Measurements from ENCODE around the gene MANF. TPM values are rescaled to one million over a fixed set of nuclear protein-coding genes. Genes with fewer than 3 reads are reported as not detected.

MANF gene
- total RNA-seq, 1 experiment from 2014 or later = 176 TPM

DNA sequence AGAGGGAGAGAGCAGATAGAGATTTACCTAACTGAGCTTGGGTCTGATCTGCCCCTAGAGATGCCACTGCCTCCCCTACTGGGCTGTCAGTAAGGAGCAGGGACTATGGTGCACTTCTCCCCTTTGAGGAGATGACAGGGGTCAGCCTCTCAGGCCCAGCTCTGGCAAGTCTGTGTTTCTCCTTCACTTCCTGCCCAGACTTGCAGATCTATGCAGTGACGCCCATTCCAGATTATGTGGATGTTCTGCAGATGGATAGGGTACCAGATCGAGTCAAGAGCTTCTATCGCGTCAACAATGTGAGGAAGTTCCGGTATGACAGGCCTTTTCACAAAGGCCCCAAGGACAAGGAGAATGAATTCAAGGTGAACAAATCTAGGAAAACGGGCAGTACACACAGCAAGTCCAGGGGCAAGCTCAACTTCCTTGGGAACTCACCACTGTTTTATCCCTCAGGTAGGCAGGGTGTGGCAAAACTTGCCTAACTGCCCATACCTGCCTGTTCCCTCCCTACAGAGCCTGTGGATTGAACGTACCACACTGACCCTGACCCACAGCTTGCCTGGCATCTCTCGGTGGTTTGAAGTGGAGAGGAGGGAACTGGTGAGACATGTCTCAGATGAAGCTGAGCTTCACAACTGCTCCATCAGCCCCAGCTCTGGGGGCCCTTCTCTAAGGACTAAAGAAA, 29.1 kb upstream of the MANF start:
- TF ChIP-seq, protein P1, sequence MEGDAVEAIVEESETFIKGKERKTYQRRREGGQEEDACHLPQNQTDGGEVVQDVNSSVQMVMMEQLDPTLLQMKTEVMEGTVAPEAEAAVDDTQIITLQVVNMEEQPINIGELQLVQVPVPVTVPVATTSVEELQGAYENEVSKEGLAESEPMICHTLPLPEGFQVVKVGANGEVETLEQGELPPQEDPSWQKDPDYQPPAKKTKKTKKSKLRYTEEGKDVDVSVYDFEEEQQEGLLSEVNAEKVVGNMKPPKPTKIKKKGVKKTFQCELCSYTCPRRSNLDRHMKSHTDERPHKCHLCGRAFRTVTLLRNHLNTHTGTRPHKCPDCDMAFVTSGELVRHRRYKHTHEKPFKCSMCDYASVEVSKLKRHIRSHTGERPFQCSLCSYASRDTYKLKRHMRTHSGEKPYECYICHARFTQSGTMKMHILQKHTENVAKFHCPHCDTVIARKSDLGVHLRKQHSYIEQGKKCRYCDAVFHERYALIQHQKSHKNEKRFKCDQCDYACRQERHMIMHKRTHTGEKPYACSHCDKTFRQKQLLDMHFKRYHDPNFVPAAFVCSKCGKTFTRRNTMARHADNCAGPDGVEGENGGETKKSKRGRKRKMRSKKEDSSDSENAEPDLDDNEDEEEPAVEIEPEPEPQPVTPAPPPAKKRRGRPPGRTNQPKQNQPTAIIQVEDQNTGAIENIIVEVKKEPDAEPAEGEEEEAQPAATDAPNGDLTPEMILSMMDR (IDR thresholded peaks at IDR 0.05; ENCODE audit: unreplicated experiment) = no peak
- H3K27ac Mint-ChIP-seq (ENCODE audit: unreplicated experiment) = no peak overlapping the region
- H3K27me3 Mint-ChIP-seq (ENCODE audit: unreplicated experiment) = no peaks in the 10 kb centered on the region
- CTCF ChIA-PET = interaction anchor here (1.2 to 1.3 kb wide), 2 partner anchors 14 to 45 kb away, joined by 3 to 4 read pairs; no protein-coding TSS in a partner anchor
- H3K9me3 Mint-ChIP-seq (ENCODE audit: low read depth, unreplicated experiment) = no peaks in the 10 kb centered on the region
- peaks cover 11% of the 10 kb centered on the region for H3K4me1 Mint-ChIP-seq (ENCODE audit: low read depth, unreplicated experiment)
- DNase-seq = peak; percentile 33
- H3K36me3 Mint-ChIP-seq (ENCODE audit: insufficient read depth, unreplicated experiment) = no peaks in the 10 kb centered on the region
- BruUV-seq (replicated peaks) = no TSS peak
- intact Hi-C loops (cut with micrococcal nuclease; ENCODE audit: unreplicated experiment) = no loop called here
- no peak overlapping the region for H3K4me3 Mint-ChIP-seq (ENCODE audit: low read depth, unreplicated experiment)

DNA sequence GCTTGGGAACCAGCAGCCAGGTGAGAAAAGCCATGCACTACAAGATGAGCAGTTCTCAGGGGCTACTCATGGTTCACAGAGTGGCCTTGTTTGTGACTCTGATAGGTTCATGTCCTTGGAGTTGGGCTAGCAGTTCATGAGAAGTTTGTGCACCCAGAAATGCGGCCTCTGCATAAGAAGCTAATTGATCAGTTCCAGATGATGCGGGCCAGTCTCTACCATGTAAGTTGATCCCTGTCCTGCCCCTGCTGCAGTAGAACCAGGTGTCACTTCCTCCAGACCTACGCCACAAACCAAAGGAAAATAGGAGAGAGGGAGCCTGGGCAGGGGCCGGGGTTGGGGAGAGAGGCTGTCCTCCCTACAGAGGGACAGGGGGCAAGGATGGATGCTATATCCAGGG, 27.2 kb upstream of the MANF start:
- Mint-ChIP-seq H3K9me3 (ENCODE audit: low read depth, unreplicated experiment) (no peaks in the 10 kb centered on the region), H3K27ac (ENCODE audit: unreplicated experiment) (no peak overlapping the region), H3K4me3 (ENCODE audit: low read depth, unreplicated experiment) (no peak overlapping the region), H3K4me1 (ENCODE audit: low read depth, unreplicated experiment) (peaks cover 11% of the 10 kb centered on the region), H3K36me3 (ENCODE audit: insufficient read depth, unreplicated experiment) (no peaks in the 10 kb centered on the region), H3K27me3 (ENCODE audit: unreplicated experiment) (no peaks in the 10 kb centered on the region)
- intact Hi-C loops (cut with micrococcal nuclease; ENCODE audit: unreplicated experiment) = no loop called here
- DNase-seq = no peak
- TF ChIP-seq, protein P1 (IDR thresholded peaks at IDR 0.05; ENCODE audit: unreplicated experiment) = no peak
- BruUV-seq (replicated peaks) = no TSS peak
- CTCF ChIA-PET = no interaction called here

DNA sequence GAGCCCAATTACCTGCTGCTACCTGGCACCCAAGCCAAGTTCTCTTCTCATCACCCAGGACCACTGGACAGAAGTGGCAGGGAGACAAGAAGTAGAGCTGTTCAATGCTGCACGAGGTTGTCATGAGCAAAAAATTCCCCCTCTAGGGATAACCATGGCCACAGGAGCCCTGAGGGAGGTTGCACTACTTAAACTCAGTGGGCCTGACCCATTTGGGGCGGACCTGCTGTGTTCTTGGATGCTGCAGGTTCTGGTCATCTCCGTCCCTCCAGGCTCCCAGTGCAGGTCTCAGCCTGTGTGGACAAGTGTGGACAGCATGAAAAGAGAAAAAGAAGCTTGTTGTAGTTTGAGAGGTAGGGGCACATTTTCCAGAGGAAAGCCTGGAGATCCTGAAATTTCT, 26.1 kb upstream of the MANF start:
- no TSS peak for BruUV-seq (replicated peaks)
- CTCF ChIA-PET = interaction anchor here (1.1 to 1.3 kb wide), 2 partner anchors 13 to 18 kb away, joined by 3 read pairs; no protein-coding TSS in a partner anchor
- TF ChIP-seq, protein P1 (IDR thresholded peaks at IDR 0.05; ENCODE audit: unreplicated experiment) = no peak

DNA sequence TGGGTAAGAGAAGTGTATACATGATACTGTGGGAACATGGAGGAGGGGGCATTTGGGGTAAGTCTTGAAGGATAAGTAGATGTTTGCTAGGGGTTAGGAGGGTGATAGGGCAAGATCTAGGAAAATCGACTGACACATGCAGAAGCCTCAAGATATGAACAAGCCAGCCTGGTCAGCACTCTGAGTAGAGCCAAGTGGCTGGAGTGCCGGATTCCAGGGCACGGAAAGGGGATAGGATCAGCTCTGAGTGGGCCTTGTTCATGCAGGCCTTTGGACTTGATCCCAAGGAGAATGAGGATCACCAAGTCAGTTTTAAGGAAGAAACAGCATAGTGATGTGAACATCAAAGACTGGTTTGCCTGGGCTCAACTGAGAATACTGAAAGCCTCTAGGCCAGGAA, 24.3 kb upstream of the MANF start:
- Mint-ChIP-seq H3K27me3 (ENCODE audit: unreplicated experiment) (peaks cover 5% of the 10 kb centered on the region), H3K27ac (ENCODE audit: unreplicated experiment) (no peak overlapping the region), H3K9me3 (ENCODE audit: low read depth, unreplicated experiment) (no peaks in the 10 kb centered on the region), H3K4me1 (ENCODE audit: low read depth, unreplicated experiment) (peaks cover 9% of the 10 kb centered on the region), H3K4me3 (ENCODE audit: low read depth, unreplicated experiment) (no peak overlapping the region), H3K36me3 (ENCODE audit: insufficient read depth, unreplicated experiment) (no peaks in the 10 kb centered on the region)
- CTCF ChIA-PET = interaction anchor here (0.6 kb wide), 1 partner anchor 686 kb away, joined by 4 read pairs; the partner anchor contains the start of gene DOCK3
- BruUV-seq (replicated peaks) = no TSS peak
- TF ChIP-seq, protein P1 (IDR thresholded peaks at IDR 0.05; ENCODE audit: unreplicated experiment) = no peak
- no peak for DNase-seq
- intact Hi-C loops (cut with micrococcal nuclease; ENCODE audit: unreplicated experiment) = no loop called here

More for the DNA sequence above, 26.1 kb upstream of the MANF start:
- Mint-ChIP-seq H3K27me3 (ENCODE audit: unreplicated experiment) (no peaks in the 10 kb centered on the region), H3K36me3 (ENCODE audit: insufficient read depth, unreplicated experiment) (no peaks in the 10 kb centered on the region), H3K4me3 (ENCODE audit: low read depth, unreplicated experiment) (no peak overlapping the region), H3K4me1 (ENCODE audit: low read depth, unreplicated experiment) (peaks cover 11% of the 10 kb centered on the region), H3K9me3 (ENCODE audit: low read depth, unreplicated experiment) (no peaks in the 10 kb centered on the region), H3K27ac (ENCODE audit: unreplicated experiment) (no peak overlapping the region)
- no peak for DNase-seq
- intact Hi-C loops (cut with micrococcal nuclease; ENCODE audit: unreplicated experiment) = no loop called here
